Erythroblast (primary cell): ENCODE measurements around the gene NOS1AP.

Experiments used
- GATA1 ChIP-seq: IDR thresholded peaks from 2 replicates; pipeline ENCODE4 v1.6.1; 2011; ENCODE audit warnings: low read depth, mild to moderate bottlenecking, control low read depth, low read length, moderate library complexity
- POLR2A ChIP-seq: IDR thresholded peaks from 2 replicates; pipeline ENCODE4 v1.6.1; 2011; ENCODE audit warnings: mild to moderate bottlenecking, low read length

DNA sequence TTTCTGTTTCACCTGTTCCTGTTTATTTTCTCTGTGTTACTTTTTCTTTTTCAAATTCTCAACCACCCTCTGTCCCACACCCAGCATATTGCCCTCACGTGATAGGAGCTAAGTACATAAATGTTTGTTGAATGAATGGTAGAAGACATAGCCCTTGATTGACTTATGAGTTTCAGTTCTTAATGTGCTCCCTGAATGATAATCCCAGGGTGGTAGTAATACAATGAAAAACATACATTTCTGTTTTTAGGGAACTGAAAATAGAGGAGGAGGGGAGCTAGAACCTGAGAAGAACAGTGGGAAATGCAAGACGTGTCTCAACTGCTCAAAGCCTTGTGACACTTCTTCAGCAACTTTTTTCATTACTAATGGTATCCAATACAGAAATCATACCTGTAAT, 160.1 kb downstream of the NOS1AP start:
- no peak for TF ChIP-seq POLR2A
- TF ChIP-seq GATA1, result no peak
